GM23338 (cell line): Measurements from ENCODE around the gene FRMD4A. TPM values are rescaled to one million over a fixed set of nuclear protein-coding genes. Genes with fewer than 3 reads are reported as not detected.

ENCODE experiments used
- ATAC-seq: fragments of 200-7000 bp; cut with Tn5 transposase; 3 replicates; pipeline ENCODE4 v1.9.1; 2020
- DNase-seq: peaks from one replicate; pipeline ENCODE4 v3.0.0-alpha.2; 2015; ENCODE audit warnings: low spot score
- H2AFZ ChIP-seq: fragments of 200-600 bp; sonication (generic); 2 replicates; pipeline ENCODE4 v1.8.0; 2016; ENCODE audit warnings: antibody characterized with exemption, mild to moderate bottlenecking, moderate library complexity
- H3F3A ChIP-seq: fragments of 200-600 bp; sonication (generic); replicated peaks from 2 replicates; pipeline ENCODE4 v1.8.0; 2017; ENCODE audit warnings: antibody characterized with exemption, mixed run types, low read depth
- H3K27ac ChIP-seq: fragments of 200-600 bp; sonication (generic); 2 replicates; pipeline ENCODE4 v1.6.1; 2016; ENCODE audit warnings: low read depth
- H3K27me3 ChIP-seq: fragments of 200-600 bp; sonication (generic); 2 replicates; pipeline ENCODE4 v1.8.0; 2016; ENCODE audit warnings: mild to moderate bottlenecking, mixed run types, moderate library complexity; ENCODE audit not compliant: insufficient read depth
- H3K36me3 ChIP-seq: fragments of 200-600 bp; sonication (generic); 2 replicates; pipeline ENCODE4 v1.8.0; 2016; ENCODE audit warnings: mild to moderate bottlenecking; ENCODE audit not compliant: insufficient read depth
- H3K4me1 ChIP-seq: fragments of 200-600 bp; sonication (generic); 2 replicates; pipeline ENCODE4 v1.8.0; 2016; ENCODE audit warnings: mild to moderate bottlenecking, moderate library complexity; ENCODE audit not compliant: insufficient read depth
- H3K4me2 ChIP-seq: fragments of 200-600 bp; sonication (generic); 2 replicates; pipeline ENCODE4 v1.7.1; 2017; ENCODE audit warnings: mixed run types
- H3K4me3 ChIP-seq: fragments of 200-600 bp; sonication (generic); 2 replicates; pipeline ENCODE4 v1.6.1; 2016; ENCODE audit warnings: mixed run types
- H3K79me2 ChIP-seq: fragments of 200-600 bp; sonication (generic); replicated peaks from 2 replicates; pipeline ENCODE4 v1.8.0; 2017; ENCODE audit warnings: mild to moderate bottlenecking; ENCODE audit not compliant: insufficient read depth
- H3K9me2 ChIP-seq: fragments of 200-600 bp; sonication (generic); 2 replicates; pipeline ENCODE4 v1.8.0; 2017; ENCODE audit not compliant: insufficient read depth
- H4K20me1 ChIP-seq: fragments of 200-600 bp; sonication (generic); replicated peaks from 2 replicates; pipeline ENCODE4 v1.8.0; 2017; ENCODE audit warnings: mild to moderate bottlenecking; ENCODE audit not compliant: insufficient read depth
- H3K27ac Mint-ChIP-seq: 2 replicates; pipeline ENCODE4 v1.8.0; 2020; ENCODE audit warnings: inconsistent platforms, mild to moderate bottlenecking, moderate library complexity, mixed read lengths
- H3K27me3 Mint-ChIP-seq: 3 replicates; pipeline ENCODE4 v1.8.0; 2022; ENCODE audit warnings: low read depth, mild to moderate bottlenecking, moderate library complexity, mixed read lengths, inconsistent platforms; ENCODE audit not compliant: insufficient read depth, poor library complexity
- H3K36me3 Mint-ChIP-seq: 3 replicates; pipeline ENCODE4 v1.8.0; 2021; ENCODE audit warnings: low read depth, mild to moderate bottlenecking, inconsistent platforms, moderate library complexity, mixed read lengths
- H3K4me1 Mint-ChIP-seq: 3 replicates; pipeline ENCODE4 v1.8.0; 2020; ENCODE audit warnings: mild to moderate bottlenecking, inconsistent platforms, mixed read lengths
- H3K4me3 Mint-ChIP-seq: 3 replicates; pipeline ENCODE4 v1.8.0; 2021; ENCODE audit warnings: moderate library complexity, mild to moderate bottlenecking, inconsistent platforms, mixed read lengths
- H3K9me3 Mint-ChIP-seq: 3 replicates; pipeline ENCODE4 v1.8.0; 2020; ENCODE audit warnings: moderate library complexity, mild to moderate bottlenecking, inconsistent platforms, mixed read lengths
- CREB1 ChIP-seq: fragments of 250-450 bp; sonication (Bioruptor Pico); IDR thresholded peaks from 2 replicates; pipeline ENCODE4 v1.5.0; 2020; ENCODE audit warnings: low read depth, mild to moderate bottlenecking, moderate library complexity
- NANOG ChIP-seq: IDR thresholded peaks from 2 replicates; pipeline ENCODE4 v1.6.1; 2016; ENCODE audit warnings: antibody characterized with exemption, borderline replicate concordance
- REST ChIP-seq: IDR thresholded peaks from one replicate; pipeline ENCODE4 v1.6.1; 2018; ENCODE audit warnings: antibody characterized with exemption; ENCODE audit not compliant: unreplicated experiment
- ZNF462 ChIP-seq: fragments of 250-450 bp; sonication (Bioruptor Pico); IDR thresholded peaks from 2 replicates; pipeline ENCODE4 v1.5.0; 2020; ENCODE audit warnings: mild to moderate bottlenecking, moderate library complexity
- polyA plus RNA-seq: library from polyadenylated mRNA; unstranded; fragments of >200 nt; fragmentation: Nextera tagmentation; extraction: Ambion mirVana; gene quantifications from 2 replicates; pipeline ENCODE4 v1.2.1, GENCODE V29; 2016
- total RNA-seq: library from RNA; depleted of rRNA; stranded (reverse); fragments of >200 nt; shearing (Covaris generic); gene quantifications from 2 replicates; pipeline ENCODE4 v1.2.3, GENCODE V29; 2014

FRMD4A gene
- total and polyA plus RNA-seq, 2 experiments from 2014 or later = 14.0 to 20.1 TPM

GRCh38 chr10:14336736-14337135, 6.0 kb upstream of the FRMD4A start (continued):
- no peak for TF ChIP-seq ZNF462 (CRISPR knock-in tag)

- no peak for ATAC-seq
- Mint-ChIP-seq H3K9me3 (no peaks in the 10 kb centered on the region), H3K27me3 (peaks cover 10% of the 10 kb centered on the region), H3K36me3 (no peaks in the 10 kb centered on the region), H3K27ac (no peak overlapping the region), H3K4me1 (peaks cover 28% of the 10 kb centered on the region), H3K4me3 (no peak overlapping the region)
- H4K20me1 ChIP-seq = no peaks in the 10 kb centered on the region
- no peaks in the 10 kb centered on the region for H3K9me2 ChIP-seq
- no peaks in the 10 kb centered on the region for H3K79me2 ChIP-seq
- H3K27me3 ChIP-seq = no peaks in the 10 kb centered on the region
- no peak overlapping the region for H3K4me3 ChIP-seq
- 0 out of 2 replicates have a peak, but pooled peaks cover 3% of the 10 kb centered on the region for H3F3A ChIP-seq
- no peaks in the 10 kb centered on the region for H3K36me3 ChIP-seq
- H2AFZ ChIP-seq = no peak overlapping the region
- no peak for DNase-seq
- H3K27ac ChIP-seq = no peak overlapping the region
- H3K4me2 ChIP-seq = no peak overlapping the region
- H3K4me1 ChIP-seq = peaks cover 15% of the 10 kb centered on the region
- no peak for TF ChIP-seq ZNF462 (CRISPR knock-in tag)
- TF ChIP-seq CREB1 (CRISPR knock-in tag) = no peak
- TF ChIP-seq NANOG = no peak
- TF ChIP-seq REST = no peak
These were observed 4.0 kb upstream of the FRMD4A start for GRCh38 chr10:14334771-14335170.
